Cardiac muscle cell (in vitro differentiated cells and primary cell): ENCODE measurements around the gene PACS2. TPM values are rescaled to one million over a fixed set of nuclear protein-coding genes. Genes with fewer than 3 reads are reported as not detected.

Experiments used
- DNase-seq, 2 donors: peaks; one replicate each; pipeline versions ENCODE4 v3.0.0 to v3.0.0-alpha.2; 2010 to 2017; ENCODE audit warnings: low read depth in 1 of 2, low spot score in 1 of 2
- H3K27ac ChIP-seq: fragments of 200-600 bp; sonication (generic); 2 replicates; pipeline ENCODE4 v1.5.1; 2016
- H3K27me3 ChIP-seq: fragments of 200-600 bp; sonication (generic); 2 replicates; pipeline ENCODE4 v1.6.0; 2016; ENCODE audit warnings: control low read depth
- H3K36me3 ChIP-seq: fragments of 200-600 bp; sonication (generic); 2 replicates; pipeline ENCODE4 v1.5.1; 2016; ENCODE audit warnings: control low read depth
- H3K4me1 ChIP-seq: fragments of 200-600 bp; sonication (generic); 2 replicates; pipeline ENCODE4 v1.8.1; 2017; ENCODE audit warnings: low read depth, mild to moderate bottlenecking, mixed run types
- H3K4me3 ChIP-seq: fragments of 200-600 bp; sonication (generic); 2 replicates; pipeline ENCODE4 v1.5.1; 2016; ENCODE audit warnings: mild to moderate bottlenecking
- H3K9me3 ChIP-seq: fragments of 200-600 bp; sonication (generic); 2 replicates; pipeline ENCODE4 v1.5.1; 2017; ENCODE audit warnings: low read depth, mild to moderate bottlenecking, control low read depth
- polyA plus RNA-seq: library from polyadenylated mRNA; unstranded; fragments of >200 nt; fragmentation: Nextera tagmentation; extraction: Ambion mirVana; gene quantifications from 2 replicates; pipeline ENCODE4 v1.2.1, GENCODE V29; 2016
- total RNA-seq: library from RNA; depleted of rRNA; stranded (reverse); fragments of >200 nt; gene quantifications from 2 replicates; pipeline ENCODE4 v1.2.3, GENCODE V29; 2016
- TF ChIP-seq, protein P1 (sequence below): IDR thresholded peaks from 2 replicates; pipeline ENCODE4 v1.5.1; 2012; ENCODE audit warnings: low read depth, mild to moderate bottlenecking, low read length

Gene PACS2
- total and polyA plus RNA-seq, 2 experiments from 2014 or later, result 66.1 to 144 TPM

DNA sequence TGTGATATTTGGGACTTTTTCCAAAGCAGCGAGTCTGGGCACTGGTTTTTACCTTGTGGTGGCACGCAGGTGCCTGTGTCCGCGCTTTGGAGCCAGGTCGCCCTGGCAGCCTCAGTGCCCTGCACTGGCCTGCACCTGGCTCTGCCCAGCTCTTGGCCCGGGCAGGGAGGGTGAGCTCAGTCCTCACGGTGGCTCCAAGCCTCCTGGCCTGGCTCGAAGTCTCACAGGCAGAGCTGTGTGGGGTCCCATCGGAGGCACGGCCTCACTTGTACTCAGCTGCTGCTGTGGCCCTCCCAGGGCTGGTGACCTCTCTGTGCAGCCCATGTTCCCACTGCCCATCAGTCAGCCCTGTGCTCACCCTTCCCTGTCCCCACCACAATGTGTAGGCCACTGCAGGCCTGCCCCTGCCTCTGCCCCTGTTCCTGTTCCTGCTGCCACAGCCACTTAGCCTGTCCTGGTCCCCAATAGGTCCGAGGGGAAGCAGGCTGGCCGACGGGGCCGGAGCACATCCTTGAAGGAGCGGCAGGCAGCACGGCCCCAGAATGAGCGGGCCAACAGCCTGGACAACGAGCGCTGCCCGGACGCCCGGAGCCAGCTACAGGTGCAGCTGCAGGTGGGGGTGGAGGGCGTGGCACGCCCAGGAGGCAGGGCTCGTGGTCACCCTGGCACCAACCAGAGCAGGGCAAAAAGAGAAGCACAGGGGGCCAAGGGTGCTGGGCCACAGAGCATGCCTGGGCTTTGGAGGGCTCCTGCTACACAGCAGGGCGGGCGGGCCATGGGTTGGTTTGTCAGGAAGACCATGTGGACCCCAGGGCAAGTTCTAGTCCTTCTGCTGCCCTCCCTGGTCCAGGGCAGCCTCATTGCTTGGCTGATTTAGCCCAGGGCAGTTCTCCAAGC lies 67.1 kb downstream of the PACS2 start:
- Histone ChIP-seq H3K4me1 (no peaks in the 10 kb centered on the region), H3K9me3 (no peaks in the 10 kb centered on the region), H3K27me3 (no peaks in the 10 kb centered on the region), H3K4me3 (no peak overlapping the region), H3K36me3 (peaks cover 14% of the 10 kb centered on the region), H3K27ac (no peak overlapping the region)
- TF ChIP-seq, protein P1, sequence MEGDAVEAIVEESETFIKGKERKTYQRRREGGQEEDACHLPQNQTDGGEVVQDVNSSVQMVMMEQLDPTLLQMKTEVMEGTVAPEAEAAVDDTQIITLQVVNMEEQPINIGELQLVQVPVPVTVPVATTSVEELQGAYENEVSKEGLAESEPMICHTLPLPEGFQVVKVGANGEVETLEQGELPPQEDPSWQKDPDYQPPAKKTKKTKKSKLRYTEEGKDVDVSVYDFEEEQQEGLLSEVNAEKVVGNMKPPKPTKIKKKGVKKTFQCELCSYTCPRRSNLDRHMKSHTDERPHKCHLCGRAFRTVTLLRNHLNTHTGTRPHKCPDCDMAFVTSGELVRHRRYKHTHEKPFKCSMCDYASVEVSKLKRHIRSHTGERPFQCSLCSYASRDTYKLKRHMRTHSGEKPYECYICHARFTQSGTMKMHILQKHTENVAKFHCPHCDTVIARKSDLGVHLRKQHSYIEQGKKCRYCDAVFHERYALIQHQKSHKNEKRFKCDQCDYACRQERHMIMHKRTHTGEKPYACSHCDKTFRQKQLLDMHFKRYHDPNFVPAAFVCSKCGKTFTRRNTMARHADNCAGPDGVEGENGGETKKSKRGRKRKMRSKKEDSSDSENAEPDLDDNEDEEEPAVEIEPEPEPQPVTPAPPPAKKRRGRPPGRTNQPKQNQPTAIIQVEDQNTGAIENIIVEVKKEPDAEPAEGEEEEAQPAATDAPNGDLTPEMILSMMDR, result no peak
- DNase-seq, result no peak

- no peak overlapping the region for H3K27ac ChIP-seq
- peaks cover 14% of the 10 kb centered on the region for H3K36me3 ChIP-seq
- H3K4me1 ChIP-seq, result no peaks in the 10 kb centered on the region
- no peak for DNase-seq
- no peaks in the 10 kb centered on the region for H3K27me3 ChIP-seq
- no peak overlapping the region for H3K4me3 ChIP-seq
- no peaks in the 10 kb centered on the region for H3K9me3 ChIP-seq
- TF ChIP-seq, protein P1, result no peak
Observed at GRCh38 chr14:105382343-105383082, 68.0 kb downstream of the PACS2 start.

- Histone ChIP-seq H3K27me3 (no peaks in the 10 kb centered on the region), H3K36me3 (peaks cover 14% of the 10 kb centered on the region), H3K9me3 (no peaks in the 10 kb centered on the region), H3K27ac (no peak overlapping the region), H3K4me1 (no peaks in the 10 kb centered on the region), H3K4me3 (no peak overlapping the region)
- no peak for DNase-seq
- TF ChIP-seq, protein P1, result no peak
Observed at GRCh38 chr14:105383083-105383730, 68.7 kb downstream of the PACS2 start.

- peaks cover 14% of the 10 kb centered on the region for H3K36me3 ChIP-seq
- no peaks in the 10 kb centered on the region for H3K4me1 ChIP-seq
- TF ChIP-seq, protein P1, result no peak
- no peaks in the 10 kb centered on the region for H3K9me3 ChIP-seq
- no peak overlapping the region for H3K27ac ChIP-seq
- H3K4me3 ChIP-seq, result no peak overlapping the region
- no peak for DNase-seq
- H3K27me3 ChIP-seq, result no peaks in the 10 kb centered on the region
Observed at GRCh38 chr14:105384041-105384557, 69.6 kb downstream of the PACS2 start.

DNA sequence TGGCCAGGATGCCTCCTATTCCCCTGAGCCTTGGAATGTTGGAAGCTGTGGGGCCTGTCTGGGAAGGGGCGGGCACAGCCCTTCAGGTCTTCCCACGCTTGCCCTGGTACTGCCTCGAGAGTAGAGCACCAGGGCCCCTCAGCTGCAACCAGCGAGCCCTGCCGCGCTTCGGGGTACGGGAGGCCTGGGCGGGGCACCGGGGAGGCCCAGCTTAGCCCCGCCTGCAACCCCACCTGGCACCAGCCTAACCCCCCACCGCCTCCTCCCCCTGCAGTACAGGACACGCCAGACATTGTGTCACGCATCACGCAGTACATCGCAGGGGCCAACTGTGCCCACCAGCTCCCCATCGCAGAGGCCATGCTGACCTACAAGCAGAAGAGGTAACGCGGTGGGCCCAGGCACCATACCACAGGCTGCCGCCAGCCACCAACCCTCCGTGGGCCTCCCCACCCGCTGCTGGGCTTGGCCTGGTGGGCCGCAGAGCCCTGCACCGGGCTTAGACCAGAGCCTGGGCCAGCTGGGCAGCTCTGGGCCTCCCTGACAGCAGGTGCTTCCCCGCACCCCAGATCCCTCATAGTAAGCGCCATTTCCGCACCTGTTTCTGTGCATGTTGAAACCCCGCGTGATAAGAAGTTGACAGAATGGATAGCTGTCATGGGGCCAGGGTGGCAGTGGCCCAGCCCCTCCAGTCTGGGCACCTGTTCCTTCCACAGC lies 70.2 kb downstream of the PACS2 start:
- no peaks in the 10 kb centered on the region for H3K27me3 ChIP-seq
- no peaks in the 10 kb centered on the region for H3K9me3 ChIP-seq
- H3K36me3 ChIP-seq, result peaks cover 14% of the 10 kb centered on the region
- no peak for DNase-seq
- TF ChIP-seq, protein P1, result no peak
- H3K4me3 ChIP-seq, result no peak overlapping the region
- H3K27ac ChIP-seq, result no peak overlapping the region
- no peaks in the 10 kb centered on the region for H3K4me1 ChIP-seq
